Stimulated activated CD4-positive, alpha-beta T cell treated with anti-CD3 and anti-CD28 coated beads, Interleukin-2, amount 100 ng/mL, for 4 hours (primary cell): ENCODE measurements around the gene ACER2.
"Not testable (repeated sequence)": the region's sequence is repeated elsewhere in the genome, so short reads cannot be mapped to it uniquely, and the experiment has no call there.

Experiments used
- DNase-seq: peaks from one replicate; pipeline ENCODE4 v3.0.0-alpha.2; 2020; ENCODE audit warnings: low read depth

Gene ACER2

DNA sequence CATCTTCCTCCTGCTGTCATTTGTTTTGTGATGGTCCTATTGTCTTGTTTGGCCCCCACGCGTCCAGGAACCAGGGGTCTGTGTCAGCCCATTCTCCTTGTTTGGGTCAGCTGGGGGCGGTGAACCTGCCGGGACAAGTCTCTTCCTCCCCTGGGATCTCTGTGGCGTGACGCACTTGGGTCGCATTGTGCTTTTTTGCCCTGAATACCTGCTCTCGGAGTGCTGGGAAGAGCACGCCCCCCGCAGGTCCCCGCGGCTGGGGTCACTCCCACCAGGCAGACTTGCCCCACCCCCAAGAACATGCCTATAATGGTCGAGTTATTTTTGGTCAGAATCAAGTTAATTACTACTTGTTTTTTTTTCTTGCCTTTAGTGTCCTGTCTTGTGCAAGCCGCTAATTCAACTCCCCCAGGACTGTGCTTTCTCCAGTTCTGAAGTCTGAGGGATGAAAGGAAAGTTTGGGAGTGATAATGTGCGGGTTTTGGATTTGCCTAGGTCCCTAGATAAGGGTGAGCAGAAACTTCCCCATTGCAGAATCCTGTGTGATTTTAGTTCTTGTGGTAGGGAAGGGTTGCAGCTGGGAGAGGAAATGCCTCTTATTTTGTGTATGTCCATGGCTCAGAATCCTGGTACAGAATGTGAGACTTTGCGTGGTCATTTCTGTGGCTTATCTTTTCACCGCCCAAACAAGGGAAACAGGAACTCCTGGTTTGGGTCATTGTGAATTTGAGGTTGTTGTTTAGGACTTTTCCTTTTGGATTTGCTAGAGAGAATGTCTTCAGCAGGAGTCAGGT is 789 bp downstream of the ACER2 start:
- DNase-seq: no peak

DNA sequence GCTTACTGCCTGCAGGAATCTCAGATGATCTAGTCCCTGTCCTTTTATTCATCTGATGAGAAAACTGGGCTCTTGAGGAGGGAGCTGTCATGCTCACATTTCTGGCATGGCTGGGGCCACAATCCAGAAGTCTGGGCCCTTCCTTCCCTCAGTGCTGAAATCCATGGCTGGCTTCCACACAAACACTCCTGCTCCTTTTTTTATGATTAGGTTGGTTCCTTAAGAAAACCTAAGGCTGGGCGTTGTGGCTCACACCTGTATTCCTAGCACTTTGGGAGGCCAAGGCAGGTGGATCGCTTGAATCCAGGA is 1.3 kb downstream of the ACER2 start:
- DNase-seq: no peak

GRCh38 chr9:19410594-19410993 is 1.8 kb downstream of the ACER2 start:
- no peak for DNase-seq

- DNase-seq: no peak
Measured at GRCh38 chr9:19411316-19411715, 2.5 kb downstream of the ACER2 start.

DNA sequence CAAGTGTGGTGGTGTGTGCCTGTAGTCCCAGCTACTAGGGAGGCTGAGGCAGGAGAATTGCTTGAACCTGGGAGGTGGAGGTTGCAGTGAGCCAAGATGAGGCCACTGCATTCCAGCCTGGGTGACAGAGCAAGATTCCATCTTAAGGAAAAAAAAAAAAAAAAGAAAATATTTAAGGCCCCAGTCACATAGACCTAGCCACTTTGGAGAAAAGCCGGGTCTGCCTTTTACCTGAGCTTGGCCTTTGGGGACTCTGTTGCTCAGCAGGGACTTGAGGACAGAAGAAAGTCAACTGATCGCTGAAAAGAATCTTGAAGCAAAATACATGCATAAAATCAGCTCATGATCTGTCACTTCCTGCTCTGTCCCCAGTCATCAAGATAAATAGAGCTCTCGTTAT is 4.6 kb downstream of the ACER2 start:
- DNase-seq: not testable (repeated sequence)

- DNase-seq: no peak
Measured at GRCh38 chr9:19416143-19416542, 7.3 kb downstream of the ACER2 start.

GRCh38 chr9:19420877-19421276 is 12.1 kb downstream of the ACER2 start:
- DNase-seq: no peak

DNA sequence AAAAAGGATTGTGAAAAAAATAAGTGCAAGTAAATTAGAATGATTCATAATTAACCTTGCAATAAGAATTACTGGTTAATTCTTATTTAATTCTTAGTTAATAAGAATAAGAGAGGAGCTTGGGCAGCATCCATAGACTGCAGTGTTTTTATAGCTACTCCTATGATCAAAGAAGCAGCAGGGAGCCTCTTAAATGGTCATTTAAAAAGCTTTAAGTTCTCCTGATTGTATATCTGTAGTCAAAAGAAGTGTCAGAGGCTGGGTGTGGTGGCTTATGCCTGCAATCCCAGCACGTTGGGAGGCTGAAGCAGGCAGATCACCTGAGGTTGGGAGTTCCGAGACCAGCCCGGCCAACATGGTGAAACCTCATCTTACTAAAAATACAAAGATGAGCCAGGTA is 14.4 kb downstream of the ACER2 start:
- no peak for DNase-seq

GRCh38 chr9:19424176-19424779 is 15.5 kb downstream of the ACER2 start:
- DNase-seq: no peak

DNA sequence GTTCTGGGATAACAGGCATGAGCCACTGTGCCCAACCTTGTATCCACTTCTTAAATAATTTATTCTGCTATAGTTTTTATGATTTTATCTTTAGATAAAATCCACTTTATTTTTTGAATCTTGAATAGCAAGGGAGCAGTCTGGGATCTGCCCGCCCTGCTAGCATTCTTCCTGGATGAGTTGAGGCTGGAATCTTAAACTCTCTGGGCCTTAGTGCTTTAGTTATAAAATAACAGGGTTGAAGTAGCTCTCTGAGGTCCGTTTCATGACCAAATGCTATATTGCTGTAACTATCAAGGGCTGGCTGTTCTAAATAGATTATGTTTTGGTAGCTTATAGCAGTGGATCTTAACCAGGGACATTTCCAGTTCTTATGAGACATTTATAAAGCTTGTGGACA is 20.8 kb downstream of the ACER2 start:
- DNase-seq: no peak

GRCh38 chr9:19430201-19430760 is 21.5 kb downstream of the ACER2 start:
- no peak for DNase-seq

DNA sequence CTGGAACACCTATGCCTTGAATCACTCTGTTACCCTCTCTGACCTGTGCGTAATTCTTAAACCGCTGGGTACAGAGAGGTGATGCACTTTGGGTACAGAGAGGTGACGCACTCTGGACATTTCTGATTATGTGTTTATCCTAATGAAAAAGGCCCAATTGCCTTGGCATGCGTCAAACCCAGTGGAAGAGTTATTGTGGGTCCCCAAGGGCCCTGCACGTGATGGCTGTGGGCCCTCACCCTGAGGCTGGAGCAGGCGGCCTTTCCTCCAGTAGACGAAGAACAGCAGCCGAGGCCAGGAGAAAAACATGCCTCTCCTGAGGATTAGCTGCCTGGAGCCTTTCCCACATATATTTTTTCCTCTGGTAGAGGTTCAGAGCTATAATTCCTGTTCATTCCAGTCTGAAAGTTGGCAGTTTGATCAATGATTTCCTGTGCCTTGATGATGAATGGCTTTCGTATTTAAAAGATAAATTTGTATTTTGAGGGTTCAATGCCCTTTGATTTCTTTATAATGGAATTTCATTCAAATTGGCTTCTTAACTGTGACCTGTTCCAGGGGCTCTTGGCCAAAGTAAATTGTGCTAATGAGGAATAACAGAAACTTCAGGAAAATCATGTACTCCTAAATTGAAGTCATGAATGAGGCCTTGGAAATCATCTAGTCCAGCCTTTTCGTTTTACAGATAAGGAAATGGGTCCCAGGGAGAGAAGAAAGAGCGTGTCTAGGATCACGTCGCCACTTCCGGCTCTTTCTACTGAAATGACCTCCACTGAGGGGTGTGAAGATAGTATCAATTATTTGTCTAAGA is 22.8 kb downstream of the ACER2 start:
- no peak for DNase-seq

DNA sequence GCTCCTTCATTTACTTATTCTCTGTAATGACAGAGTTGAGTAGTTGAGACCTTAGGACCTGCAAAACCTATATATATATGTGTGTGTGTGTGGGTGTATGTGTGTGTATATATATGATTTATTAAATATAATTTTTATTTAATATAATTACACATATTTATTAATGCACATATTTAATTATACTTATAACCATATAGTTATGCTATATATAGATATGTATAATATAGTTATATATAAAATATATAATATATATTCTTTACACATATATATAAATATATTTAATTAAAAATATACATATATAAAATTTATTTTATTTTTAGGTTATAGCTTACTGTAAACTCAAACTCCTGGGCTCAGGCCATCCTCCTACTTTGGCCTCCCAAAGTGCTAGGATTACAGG is 23.7 kb downstream of the ACER2 start:
- DNase-seq: no peak

GRCh38 chr9:19433729-19434128 is 24.9 kb downstream of the ACER2 start:
- DNase-seq: not testable (repeated sequence)

DNA sequence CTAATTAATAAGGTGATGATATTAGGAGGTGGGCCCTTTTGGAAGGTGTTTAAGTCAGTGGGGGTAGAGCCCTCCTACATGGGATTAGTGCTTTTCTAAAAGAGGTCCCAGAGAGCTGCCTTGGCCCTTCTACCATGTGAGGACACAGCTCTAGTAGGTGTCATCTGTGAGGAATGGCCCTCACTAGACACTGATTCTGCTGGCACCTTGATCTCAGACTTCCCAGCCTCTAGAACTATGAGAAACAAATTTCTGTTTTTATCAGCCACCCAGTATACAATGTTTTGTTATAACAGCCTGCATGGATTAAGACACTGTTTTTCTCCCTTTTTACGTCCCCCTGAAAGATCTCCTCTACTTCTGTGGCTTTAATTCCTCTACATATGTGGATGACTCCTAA is 31.6 kb downstream of the ACER2 start:
- DNase-seq: no peak

GRCh38 chr9:19440823-19441580 is 32.2 kb downstream of the ACER2 start:
- no peak for DNase-seq

- no peak for DNase-seq
Measured at GRCh38 chr9:19441730-19442129, 32.9 kb downstream of the ACER2 start.

GRCh38 chr9:19442240-19442639 is 33.4 kb downstream of the ACER2 start:
- no peak for DNase-seq

- DNase-seq: no peak
Measured at GRCh38 chr9:19445452-19445851, 36.6 kb downstream of the ACER2 start.

- no peak for DNase-seq
Measured at GRCh38 chr9:19446361-19446861, 37.6 kb downstream of the ACER2 start.

DNA sequence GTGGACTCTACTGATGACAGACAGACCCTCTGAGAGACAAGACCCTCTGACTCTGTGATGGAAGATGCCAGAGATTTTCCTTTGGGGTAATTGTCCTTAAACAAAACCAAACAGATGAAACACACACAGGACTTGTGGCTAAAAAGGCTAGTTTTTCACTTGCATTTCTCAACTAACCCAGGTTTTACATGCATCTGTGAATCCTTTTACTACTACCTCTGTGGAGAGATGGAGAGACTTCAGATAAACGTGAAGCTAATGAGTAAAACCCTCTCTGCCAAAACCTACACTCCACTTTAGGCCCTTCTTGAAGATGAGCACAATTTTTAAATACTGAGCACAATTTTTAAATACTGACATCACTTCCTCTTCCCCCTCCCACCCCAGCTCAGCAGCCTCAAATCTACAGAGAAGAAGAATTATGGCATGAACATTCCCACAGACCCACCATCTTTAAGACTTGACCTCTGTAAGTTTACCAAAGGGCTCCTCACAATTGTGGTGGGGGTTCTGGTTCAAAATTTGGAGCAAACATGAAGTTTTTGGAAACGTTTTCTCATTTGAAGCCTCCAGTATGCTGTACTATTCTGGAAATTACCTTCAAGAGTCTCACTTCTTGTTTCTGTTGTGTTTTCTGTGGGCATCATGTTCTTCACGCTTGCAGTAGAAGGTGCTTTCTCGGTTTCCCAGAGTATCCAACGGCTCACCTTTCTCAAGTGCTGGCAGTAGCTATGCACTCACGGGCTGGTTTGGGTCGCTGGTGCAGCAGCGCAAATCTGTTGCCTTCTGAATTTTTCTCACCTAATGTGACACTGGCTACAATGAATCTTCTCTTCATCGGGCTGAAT is 42.7 kb downstream of the ACER2 start:
- DNase-seq: no peak
